Liver (tissue), 9 donors: ENCODE data around the gene BRSK1. TPM values are rescaled to one million over a fixed set of nuclear protein-coding genes. Genes with fewer than 3 reads are reported as not detected.
"Not testable (repeated sequence)": the region's sequence is repeated elsewhere in the genome, so short reads cannot be mapped to it uniquely, and the experiment has no call there.

ENCODE experiments used
- DNase-seq: peaks from one replicate; pipeline ENCODE4 v3.0.0-alpha.2; 2017; ENCODE audit warnings: low spot score
- H3K27ac ChIP-seq, 2 donors: one replicate each; pipeline ENCODE4 v1.7.0; 2013; ENCODE audit warnings: inconsistent platforms in 2 of 2, low read length in 2 of 2, control low read depth in 1 of 2, low read depth in 1 of 2, mild to moderate bottlenecking in 1 of 2
- H3K27me3 ChIP-seq, 4 donors: one replicate each; pipeline versions ENCODE4 v1.6.1 to v1.7.0; 2013; ENCODE audit warnings: low read length in 3 of 4, inconsistent platforms in 1 of 4, mild to moderate bottlenecking in 1 of 4, moderate library complexity in 1 of 4; ENCODE audit not compliant: control insufficient read depth in 4 of 4, insufficient read depth in 4 of 4
- H3K36me3 ChIP-seq, 4 donors: one replicate each; pipeline versions ENCODE4 v1.6.1 to v1.7.0; 2013; ENCODE audit warnings: low read length in 3 of 4, mild to moderate bottlenecking in 3 of 4, low read depth in 1 of 4, moderate library complexity in 1 of 4; ENCODE audit not compliant: control insufficient read depth in 4 of 4, insufficient read depth in 3 of 4
- H3K4me1 ChIP-seq, 4 donors: one replicate each; pipeline versions ENCODE4 v1.6.1 to v1.7.0; 2013; ENCODE audit warnings: low read length in 3 of 4, mild to moderate bottlenecking in 3 of 4, moderate library complexity in 1 of 4; ENCODE audit not compliant: control insufficient read depth in 4 of 4, insufficient read depth in 4 of 4
- H3K4me3 ChIP-seq, 3 donors: one replicate each; pipeline versions ENCODE4 v1.6.1 to v1.7.0; 2013; ENCODE audit warnings: low read length in 3 of 3, control low read depth in 1 of 3, low read depth in 1 of 3, mild to moderate bottlenecking in 1 of 3
- H3K9ac ChIP-seq, 2 donors: one replicate each; pipeline ENCODE4 v1.7.0; 2013; ENCODE audit warnings: low read length in 2 of 2, mild to moderate bottlenecking in 2 of 2, moderate library complexity in 2 of 2, control low read depth in 1 of 2, low read depth in 1 of 2
- H3K9me3 ChIP-seq, 4 donors: one replicate each; pipeline versions ENCODE4 v1.6.1 to v1.7.0; 2013; ENCODE audit warnings: low read length in 3 of 4; ENCODE audit not compliant: control insufficient read depth in 4 of 4
- EGR1 ChIP-seq, 2 donors: IDR thresholded peaks; 2 replicates each; pipeline ENCODE4 v1.6.1; 2016 to 2018; ENCODE audit warnings: antibody characterized with exemption in 2 of 2, low read depth in 2 of 2
- FOXA1 ChIP-seq: IDR thresholded peaks from 2 replicates; pipeline ENCODE4 v1.6.1; 2016; ENCODE audit warnings: antibody characterized with exemption
- FOXA2 ChIP-seq: IDR thresholded peaks from 2 replicates; pipeline ENCODE4 v1.6.1; 2016; ENCODE audit warnings: antibody characterized with exemption
- GABPA ChIP-seq, 2 donors: IDR thresholded peaks in 1 of 2; conservative IDR thresholded peaks in 1 of 2; 2 replicates each; pipeline ENCODE4 v1.6.1; 2016; ENCODE audit warnings: antibody characterized with exemption in 2 of 2, mild to moderate bottlenecking in 1 of 2, moderate library complexity in 1 of 2
- HNF4A ChIP-seq, 2 donors: conservative IDR thresholded peaks; 2 replicates each; pipeline ENCODE4 v1.6.1; 2016; ENCODE audit warnings: antibody characterized with exemption in 2 of 2, mild to moderate bottlenecking in 2 of 2
- HNF4G ChIP-seq: IDR thresholded peaks from 2 replicates; pipeline ENCODE4 v1.6.1; 2016; ENCODE audit warnings: antibody characterized with exemption
- JUND ChIP-seq, 2 donors: IDR thresholded peaks; 2 replicates each; pipeline ENCODE4 v1.6.1; 2016; ENCODE audit warnings: antibody characterized with exemption in 2 of 2
- NR2F2 ChIP-seq: IDR thresholded peaks from 2 replicates; pipeline ENCODE4 v1.6.1; 2016; ENCODE audit warnings: antibody characterized with exemption
- RAD21 ChIP-seq, 2 donors: IDR thresholded peaks; 2 replicates each; pipeline ENCODE4 v1.6.1; 2016; ENCODE audit warnings: antibody characterized with exemption in 2 of 2, mild to moderate bottlenecking in 2 of 2
- RXRA ChIP-seq, 2 donors: IDR thresholded peaks; 2 replicates each; pipeline ENCODE4 v1.6.1; 2017 to 2018; ENCODE audit warnings: antibody characterized with exemption in 2 of 2, mild to moderate bottlenecking in 1 of 2
- SP1 ChIP-seq: IDR thresholded peaks from 2 replicates; pipeline ENCODE4 v1.6.1; 2018; ENCODE audit warnings: antibody characterized with exemption, mild to moderate bottlenecking
- TAF1 ChIP-seq: conservative IDR thresholded peaks from 2 replicates; pipeline ENCODE4 v1.6.1; 2016; ENCODE audit warnings: antibody characterized with exemption, mild to moderate bottlenecking
- YY1 ChIP-seq: IDR thresholded peaks from 2 replicates; pipeline ENCODE4 v1.6.1; 2016; ENCODE audit warnings: antibody characterized with exemption, mild to moderate bottlenecking
- WGBS: extraction: QIAGEN DNeasy Blood & Tissue Kit; methylation state at CpG from one replicate; pipeline ENCODE4 v1.1.7; 2013; 5-methylcytosine and 5-hydroxymethylcytosine counted together
- polyA plus RNA-seq, 2 donors: library from polyadenylated mRNA; stranded (reverse) in 1 of 2; unstranded in 1 of 2; fragments of 200-250 nt in 1 of 2; fragments of >200 nt in 1 of 2; fragmentation: Nextera tagmentation in 1 of 2; extraction: Ambion mirVana in 1 of 2; gene quantifications; one replicate each; pipeline versions ENCODE4 v1.2.1 to v1.2.3, GENCODE V29; 2013 to 2015
- total RNA-seq, 2 donors: library from RNA; depleted of rRNA; stranded (reverse); fragments of >200 nt; gene quantifications; one replicate each; pipeline ENCODE4 v1.2.3, GENCODE V29; 2014
- TF ChIP-seq, protein P1 (sequence below): IDR thresholded peaks from 2 replicates; pipeline ENCODE4 v1.6.1; 2016; ENCODE audit warnings: antibody characterized with exemption, mild to moderate bottlenecking
- TF ChIP-seq, protein P2 (sequence below): IDR thresholded peaks from 2 replicates; pipeline ENCODE4 v1.6.1; 2016; ENCODE audit warnings: antibody characterized with exemption
- TF ChIP-seq, protein P3 (sequence below): fragments of 150-350 bp; IDR thresholded peaks from 2 replicates; pipeline ENCODE4 v1.5.1; 2017; ENCODE audit warnings: improper control_type of control experiment, low read depth, low read length; ENCODE audit not compliant: missing input control
- TF ChIP-seq, protein P4 (sequence below): IDR thresholded peaks from 2 replicates; pipeline ENCODE4 v1.6.1; 2016; ENCODE audit warnings: antibody characterized with exemption
- TF ChIP-seq, protein P5 (sequence below): IDR thresholded peaks from 2 replicates; pipeline ENCODE4 v1.6.1; 2016; ENCODE audit warnings: antibody characterized with exemption
- donor health status: healthy.
- donor health status: healthy.
- donor health status: healthy.
- donor health status: healthy.
- donor health status: healthy.

BRSK1 gene
- total and polyA plus RNA-seq, 4 donors: 0.10 to 0.65 (median 0.42) TPM; not detected in 1

DNA sequence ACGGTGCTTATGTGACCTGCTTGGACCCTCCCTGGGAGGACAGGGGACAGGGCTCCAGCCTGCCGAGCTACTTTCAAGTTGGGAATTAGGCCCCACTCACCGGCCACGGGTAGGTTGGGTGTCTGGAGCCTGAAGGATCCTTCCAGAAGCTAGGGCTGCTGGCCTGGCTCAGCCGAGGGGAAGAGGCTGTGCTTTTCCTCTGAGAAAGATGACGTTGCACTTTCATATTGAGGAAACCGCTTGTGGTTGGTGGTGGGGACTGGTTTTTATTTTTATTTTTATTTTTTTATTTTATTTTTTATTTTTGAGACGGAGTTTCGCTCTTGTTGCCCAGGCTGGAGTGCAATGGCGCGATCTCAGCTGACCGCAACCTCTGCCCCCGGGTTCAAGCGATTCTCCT lies 41.4 kb downstream of the BRSK1 start, which contains the start of gene TMEM150B:
Gene TMEM150B (minus strand): TSS at position 170 of the 400 bp plus-strand sequence. CDS start 4,305 bp downstream, outside the sequence.
- DNase-seq: no peak
- Histone ChIP-seq H3K9me3 (no peaks in the 10 kb centered on the region), H3K27ac (no peak within 1 kb of the TSS), H3K36me3 (no peaks in the 10 kb centered on the region), H3K9ac (no peak within 1 kb of the TSS), H3K4me1 (no peaks in the 10 kb centered on the region), H3K4me3 (no peak within 1 kb of the TSS), H3K27me3 (no peaks in the 10 kb centered on the region)
- WGBS: 74% methylated on average over 14 of the region's 14 CpGs
- TF ChIP-seq, protein P1, sequence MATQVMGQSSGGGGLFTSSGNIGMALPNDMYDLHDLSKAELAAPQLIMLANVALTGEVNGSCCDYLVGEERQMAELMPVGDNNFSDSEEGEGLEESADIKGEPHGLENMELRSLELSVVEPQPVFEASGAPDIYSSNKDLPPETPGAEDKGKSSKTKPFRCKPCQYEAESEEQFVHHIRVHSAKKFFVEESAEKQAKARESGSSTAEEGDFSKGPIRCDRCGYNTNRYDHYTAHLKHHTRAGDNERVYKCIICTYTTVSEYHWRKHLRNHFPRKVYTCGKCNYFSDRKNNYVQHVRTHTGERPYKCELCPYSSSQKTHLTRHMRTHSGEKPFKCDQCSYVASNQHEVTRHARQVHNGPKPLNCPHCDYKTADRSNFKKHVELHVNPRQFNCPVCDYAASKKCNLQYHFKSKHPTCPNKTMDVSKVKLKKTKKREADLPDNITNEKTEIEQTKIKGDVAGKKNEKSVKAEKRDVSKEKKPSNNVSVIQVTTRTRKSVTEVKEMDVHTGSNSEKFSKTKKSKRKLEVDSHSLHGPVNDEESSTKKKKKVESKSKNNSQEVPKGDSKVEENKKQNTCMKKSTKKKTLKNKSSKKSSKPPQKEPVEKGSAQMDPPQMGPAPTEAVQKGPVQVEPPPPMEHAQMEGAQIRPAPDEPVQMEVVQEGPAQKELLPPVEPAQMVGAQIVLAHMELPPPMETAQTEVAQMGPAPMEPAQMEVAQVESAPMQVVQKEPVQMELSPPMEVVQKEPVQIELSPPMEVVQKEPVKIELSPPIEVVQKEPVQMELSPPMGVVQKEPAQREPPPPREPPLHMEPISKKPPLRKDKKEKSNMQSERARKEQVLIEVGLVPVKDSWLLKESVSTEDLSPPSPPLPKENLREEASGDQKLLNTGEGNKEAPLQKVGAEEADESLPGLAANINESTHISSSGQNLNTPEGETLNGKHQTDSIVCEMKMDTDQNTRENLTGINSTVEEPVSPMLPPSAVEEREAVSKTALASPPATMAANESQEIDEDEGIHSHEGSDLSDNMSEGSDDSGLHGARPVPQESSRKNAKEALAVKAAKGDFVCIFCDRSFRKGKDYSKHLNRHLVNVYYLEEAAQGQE: no peak
- no peak for TF ChIP-seq NR2F2
- TF ChIP-seq GABPA (IDR thresholded peaks at IDR 0.05 in 1 of 2, conservative IDR thresholded peaks at IDR 0.05 in 1 of 2): no peak
- TF ChIP-seq, protein P2, sequence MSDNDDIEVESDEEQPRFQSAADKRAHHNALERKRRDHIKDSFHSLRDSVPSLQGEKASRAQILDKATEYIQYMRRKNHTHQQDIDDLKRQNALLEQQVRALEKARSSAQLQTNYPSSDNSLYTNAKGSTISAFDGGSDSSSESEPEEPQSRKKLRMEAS: no peak
- TF ChIP-seq, protein P3, sequence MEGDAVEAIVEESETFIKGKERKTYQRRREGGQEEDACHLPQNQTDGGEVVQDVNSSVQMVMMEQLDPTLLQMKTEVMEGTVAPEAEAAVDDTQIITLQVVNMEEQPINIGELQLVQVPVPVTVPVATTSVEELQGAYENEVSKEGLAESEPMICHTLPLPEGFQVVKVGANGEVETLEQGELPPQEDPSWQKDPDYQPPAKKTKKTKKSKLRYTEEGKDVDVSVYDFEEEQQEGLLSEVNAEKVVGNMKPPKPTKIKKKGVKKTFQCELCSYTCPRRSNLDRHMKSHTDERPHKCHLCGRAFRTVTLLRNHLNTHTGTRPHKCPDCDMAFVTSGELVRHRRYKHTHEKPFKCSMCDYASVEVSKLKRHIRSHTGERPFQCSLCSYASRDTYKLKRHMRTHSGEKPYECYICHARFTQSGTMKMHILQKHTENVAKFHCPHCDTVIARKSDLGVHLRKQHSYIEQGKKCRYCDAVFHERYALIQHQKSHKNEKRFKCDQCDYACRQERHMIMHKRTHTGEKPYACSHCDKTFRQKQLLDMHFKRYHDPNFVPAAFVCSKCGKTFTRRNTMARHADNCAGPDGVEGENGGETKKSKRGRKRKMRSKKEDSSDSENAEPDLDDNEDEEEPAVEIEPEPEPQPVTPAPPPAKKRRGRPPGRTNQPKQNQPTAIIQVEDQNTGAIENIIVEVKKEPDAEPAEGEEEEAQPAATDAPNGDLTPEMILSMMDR: no peak
- TF ChIP-seq YY1: no peak
- TF ChIP-seq RAD21 (IDR thresholded peaks at IDR 0.05): no peak
- no peak for TF ChIP-seq SP1
- no peak for TF ChIP-seq RXRA (IDR thresholded peaks at IDR 0.05)
- TF ChIP-seq HNF4A (conservative IDR thresholded peaks at IDR 0.05): no peak
- TF ChIP-seq, protein P4, sequence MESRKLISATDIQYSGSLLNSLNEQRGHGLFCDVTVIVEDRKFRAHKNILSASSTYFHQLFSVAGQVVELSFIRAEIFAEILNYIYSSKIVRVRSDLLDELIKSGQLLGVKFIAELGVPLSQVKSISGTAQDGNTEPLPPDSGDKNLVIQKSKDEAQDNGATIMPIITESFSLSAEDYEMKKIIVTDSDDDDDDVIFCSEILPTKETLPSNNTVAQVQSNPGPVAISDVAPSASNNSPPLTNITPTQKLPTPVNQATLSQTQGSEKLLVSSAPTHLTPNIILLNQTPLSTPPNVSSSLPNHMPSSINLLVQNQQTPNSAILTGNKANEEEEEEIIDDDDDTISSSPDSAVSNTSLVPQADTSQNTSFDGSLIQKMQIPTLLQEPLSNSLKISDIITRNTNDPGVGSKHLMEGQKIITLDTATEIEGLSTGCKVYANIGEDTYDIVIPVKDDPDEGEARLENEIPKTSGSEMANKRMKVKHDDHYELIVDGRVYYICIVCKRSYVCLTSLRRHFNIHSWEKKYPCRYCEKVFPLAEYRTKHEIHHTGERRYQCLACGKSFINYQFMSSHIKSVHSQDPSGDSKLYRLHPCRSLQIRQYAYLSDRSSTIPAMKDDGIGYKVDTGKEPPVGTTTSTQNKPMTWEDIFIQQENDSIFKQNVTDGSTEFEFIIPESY: no peak
- TF ChIP-seq HNF4G: no peak
- no peak for TF ChIP-seq JUND (IDR thresholded peaks at IDR 0.05)
- TF ChIP-seq FOXA2: no peak
- TF ChIP-seq TAF1: no peak
- TF ChIP-seq, protein P5, sequence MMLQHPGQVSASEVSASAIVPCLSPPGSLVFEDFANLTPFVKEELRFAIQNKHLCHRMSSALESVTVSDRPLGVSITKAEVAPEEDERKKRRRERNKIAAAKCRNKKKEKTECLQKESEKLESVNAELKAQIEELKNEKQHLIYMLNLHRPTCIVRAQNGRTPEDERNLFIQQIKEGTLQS: no peak
- no peak for TF ChIP-seq EGR1 (IDR thresholded peaks at IDR 0.05; ENCODE audit: low read depth in 2 of 2)
- TF ChIP-seq FOXA1: no peak

DNA sequence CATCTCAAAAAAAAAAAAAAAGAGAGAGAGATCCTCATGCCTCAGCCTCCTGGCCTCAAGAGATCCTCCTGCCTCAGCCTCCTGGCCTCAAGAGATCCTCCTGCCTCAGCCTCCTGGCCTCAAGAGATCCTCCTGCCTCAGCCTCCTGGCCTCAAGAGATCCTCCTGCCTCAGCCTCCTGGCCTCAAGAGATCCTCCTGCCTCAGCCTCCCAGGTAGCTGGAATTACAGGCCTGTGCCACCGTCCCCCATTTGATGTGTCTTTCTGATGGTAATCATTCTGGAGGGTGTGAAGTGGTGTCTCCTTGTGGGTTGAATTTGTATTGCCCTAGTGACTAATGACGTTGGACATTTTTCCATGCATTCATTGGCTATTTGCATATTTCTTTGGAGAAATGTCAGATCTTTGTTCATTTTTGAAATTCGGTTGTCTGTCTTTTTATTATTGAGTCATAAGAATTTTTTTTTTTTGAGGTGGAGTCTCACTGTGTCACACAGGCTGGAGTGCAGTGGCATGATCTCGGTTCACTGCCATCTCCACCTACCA lies 45.0 kb downstream of the BRSK1 start:
- not testable (repeated sequence) for H3K27me3 ChIP-seq, H3K9ac ChIP-seq, H3K36me3 ChIP-seq, DNase-seq, H3K4me3 ChIP-seq, H3K4me1 ChIP-seq, H3K27ac ChIP-seq, H3K9me3 ChIP-seq
- 81% methylated on average over 4 of the region's 4 CpGs for WGBS

DNA sequence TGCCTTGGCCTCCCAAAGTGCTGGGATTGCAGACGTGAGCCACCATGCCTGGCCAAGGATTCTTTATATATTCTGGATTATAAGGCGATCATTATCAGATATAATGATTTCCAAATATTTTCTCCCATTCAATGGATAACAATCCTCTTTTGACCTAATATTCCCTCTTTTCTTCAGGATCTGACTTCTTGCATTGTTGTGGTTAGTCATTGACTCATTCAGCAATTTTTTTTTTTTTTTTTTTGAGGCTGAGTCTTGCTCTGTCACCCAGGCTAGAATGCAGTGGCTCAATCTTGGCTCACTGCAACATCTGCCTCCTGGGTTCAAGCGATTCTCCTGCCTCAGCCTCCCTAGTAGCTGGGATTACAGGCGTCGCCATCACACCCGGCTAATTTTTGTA lies 46.0 kb downstream of the BRSK1 start:
- H3K4me1 ChIP-seq, DNase-seq, H3K4me3 ChIP-seq, H3K27ac ChIP-seq, H3K36me3 ChIP-seq, H3K9ac ChIP-seq, H3K9me3 ChIP-seq, H3K27me3 ChIP-seq: not testable (repeated sequence)
- WGBS: 85% methylated on average over 6 of the region's 6 CpGs
